GM19043 (cell line): ENCODE data around the gene PHC1.
"Not testable (repeated sequence)": the region's sequence is repeated elsewhere in the genome, so short reads cannot be mapped to it uniquely, and the experiment has no call there.

ENCODE experiments used
- ATAC-seq: cut with Tn5 transposase; IDR thresholded peaks from one replicate; pipeline ENCODE4 v1.9.1; 2021; ENCODE audit warnings: low read depth; ENCODE audit not compliant: unreplicated experiment

Gene PHC1

GRCh38 chr12:8914033-8914715 lies at the start of gene PHC1:
Gene PHC1, plus strand, starts transcription at chr12:8914509. Its CDS starts 3,169 bp downstream, at chr12:8917678.
- ATAC-seq: peak; percentile 59

DNA sequence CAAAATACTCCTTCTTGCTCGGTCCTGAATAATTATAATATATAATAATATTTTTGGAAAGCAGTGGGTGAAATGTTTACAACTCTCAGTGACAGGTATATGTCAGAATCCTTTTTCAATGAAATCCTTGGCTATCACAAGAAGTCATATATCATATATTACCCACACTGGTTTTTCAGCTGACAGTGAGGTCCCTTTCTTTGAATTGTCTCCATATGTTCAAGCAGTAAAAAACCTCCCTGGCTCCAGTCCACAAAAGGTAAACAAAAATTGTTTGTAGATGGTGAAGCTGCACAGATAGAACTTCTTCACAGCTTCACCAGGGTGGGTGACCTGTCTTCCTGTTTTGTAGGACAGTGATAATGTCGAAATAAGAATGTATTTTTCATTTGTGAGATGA lies 47.9 kb upstream of the PHC1 start:
- ATAC-seq: no peak

DNA sequence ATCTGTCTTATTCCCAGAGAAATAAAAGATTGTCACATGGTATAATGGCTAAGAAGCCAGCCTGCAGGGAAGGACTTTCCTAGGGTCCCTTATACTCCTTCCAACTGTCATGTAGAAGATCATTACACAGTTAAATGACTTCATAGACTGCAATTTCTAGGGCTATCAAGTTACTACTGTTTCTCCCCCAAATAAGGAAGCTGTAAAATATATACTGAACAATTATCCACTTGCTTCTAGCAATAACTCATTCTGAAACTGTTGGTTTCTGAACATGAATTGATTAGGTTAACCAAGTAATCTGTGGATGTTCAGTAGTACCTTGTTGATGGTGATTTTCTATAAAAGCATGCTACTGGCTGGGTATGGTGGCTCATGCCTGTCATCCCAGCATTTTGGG lies 47.3 kb upstream of the PHC1 start:
- no peak for ATAC-seq

GRCh38 chr12:8867786-8868185 lies 46.5 kb upstream of the PHC1 start:
- no peak for ATAC-seq

DNA sequence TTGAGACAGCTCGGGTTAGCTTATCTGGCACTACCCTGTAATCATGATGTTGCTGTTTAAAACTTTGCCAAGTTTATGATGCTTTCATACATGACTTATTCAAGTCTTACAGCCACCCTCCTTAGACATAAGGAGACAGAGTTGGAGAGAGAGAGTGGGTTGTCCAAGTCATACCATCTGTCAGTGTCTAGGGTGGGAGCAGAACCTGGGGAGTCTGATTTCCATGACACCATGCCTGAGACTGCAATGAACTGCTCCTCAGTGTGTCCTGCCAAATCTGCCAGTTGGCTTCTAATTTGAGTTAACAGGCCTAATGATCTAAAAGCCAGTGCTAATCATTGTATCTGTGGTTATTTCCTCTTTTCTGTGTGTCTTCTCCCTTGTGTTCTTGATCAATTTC lies 43.7 kb upstream of the PHC1 start:
- no peak for ATAC-seq

DNA sequence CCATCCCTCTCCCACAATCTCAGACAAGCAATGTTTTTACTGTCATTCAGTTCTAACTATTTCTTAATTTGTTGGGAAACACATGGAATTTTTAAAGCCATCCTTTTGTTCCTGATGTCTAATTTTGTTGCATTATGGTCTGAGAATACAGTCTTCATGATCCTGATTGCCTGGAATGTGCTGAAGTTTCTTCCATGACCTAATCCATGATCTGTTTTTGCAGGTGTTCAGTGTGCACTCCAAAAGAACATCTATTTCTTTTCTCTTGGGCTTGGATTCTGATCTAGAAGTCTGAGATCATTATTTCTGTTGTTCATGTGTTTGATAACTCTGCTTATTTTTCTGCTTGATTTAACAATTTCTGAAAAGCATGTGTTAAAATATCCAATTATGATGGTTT lies 43.2 kb upstream of the PHC1 start:
- ATAC-seq: no peak

GRCh38 chr12:8876887-8877286 lies 37.4 kb upstream of the PHC1 start:
- ATAC-seq: no peak

GRCh38 chr12:8886502-8887284 lies 27.6 kb upstream of the PHC1 start:
- no peak for ATAC-seq

GRCh38 chr12:8887285-8887715 lies 27.0 kb upstream of the PHC1 start:
- no peak for ATAC-seq

DNA sequence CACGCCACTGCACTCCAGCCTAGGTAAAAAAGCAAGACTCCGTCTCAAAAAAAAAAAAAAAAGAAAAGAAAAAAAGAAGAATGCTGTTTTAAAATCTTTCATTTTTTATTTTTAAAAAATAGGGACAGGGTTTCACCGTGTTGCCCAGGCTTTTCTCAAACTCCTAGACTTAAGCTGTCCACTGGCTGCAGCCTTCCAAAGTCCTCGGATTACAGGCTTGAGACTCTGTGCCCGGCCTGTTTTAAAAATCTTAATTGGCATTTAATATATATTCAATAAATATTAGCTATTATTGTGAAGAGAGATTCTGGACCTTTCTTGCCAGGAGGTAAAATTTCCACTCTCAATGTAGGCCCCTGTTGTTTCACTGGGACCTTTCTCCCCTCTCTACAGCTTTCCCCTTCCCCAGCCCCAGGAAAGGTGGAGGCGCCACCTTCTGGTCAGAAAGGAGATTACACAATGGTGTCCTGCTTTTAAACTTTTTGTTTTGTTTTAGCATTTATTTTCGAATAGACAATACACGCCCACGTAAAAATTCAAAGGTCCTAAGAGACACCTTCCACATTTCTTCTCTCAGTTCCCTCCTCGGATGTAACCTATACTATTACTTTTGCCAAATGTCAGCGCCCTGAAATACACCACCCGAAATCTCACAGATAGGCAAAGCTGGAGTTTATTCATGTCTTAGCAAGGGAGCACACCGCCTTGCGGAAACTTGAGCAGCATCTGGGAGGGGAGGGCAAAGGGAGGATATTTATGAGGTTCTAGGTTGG lies 23.8 kb upstream of the PHC1 start:
- no peak for ATAC-seq

GRCh38 chr12:8891976-8892375 lies 22.3 kb upstream of the PHC1 start:
- ATAC-seq: no peak

- ATAC-seq: no peak
Measured at GRCh38 chr12:8894378-8894777, 19.9 kb upstream of the PHC1 start.

GRCh38 chr12:8894986-8895385 lies 19.3 kb upstream of the PHC1 start:
- no peak for ATAC-seq

DNA sequence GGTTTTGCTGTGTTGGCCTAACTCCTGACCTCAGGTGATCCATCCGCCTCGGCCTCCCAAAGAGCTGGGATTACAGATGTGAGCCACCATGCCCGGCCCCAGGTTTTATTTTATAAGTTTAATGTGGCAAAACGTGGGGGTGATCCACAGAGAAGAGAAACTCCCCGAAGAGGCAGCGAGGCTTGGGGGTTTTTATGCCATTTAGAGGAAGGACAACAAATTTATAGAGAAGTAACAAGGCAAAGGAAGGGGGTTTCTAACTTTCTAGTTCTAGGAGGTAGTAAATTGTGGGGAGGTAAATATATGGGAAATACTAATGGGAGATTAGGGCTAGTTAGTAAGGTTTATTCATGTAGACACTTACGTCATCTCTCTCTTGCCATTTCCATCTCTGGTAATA lies 17.2 kb upstream of the PHC1 start:
- no peak for ATAC-seq

DNA sequence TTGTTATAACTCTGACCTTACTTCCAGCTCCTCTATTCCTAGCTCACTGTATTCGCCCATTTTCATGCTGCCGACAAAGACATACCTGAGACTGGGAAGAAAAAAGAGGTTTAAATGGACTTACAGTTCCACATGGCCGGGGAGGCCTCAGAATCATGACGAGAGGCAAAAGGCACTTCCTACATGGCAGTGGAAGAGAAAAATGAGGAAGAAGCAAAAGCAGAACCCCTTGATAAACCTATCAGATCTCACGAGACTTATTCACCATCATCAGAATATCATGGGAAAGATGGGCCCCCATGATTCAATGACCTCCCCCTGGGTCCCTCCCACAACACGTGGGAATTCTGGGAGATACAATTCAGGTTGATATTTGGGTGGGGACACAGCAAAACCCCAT lies 14.5 kb upstream of the PHC1 start:
- ATAC-seq: no peak

- ATAC-seq: not testable (repeated sequence)
Measured at GRCh38 chr12:8902703-8903102, 11.6 kb upstream of the PHC1 start.

DNA sequence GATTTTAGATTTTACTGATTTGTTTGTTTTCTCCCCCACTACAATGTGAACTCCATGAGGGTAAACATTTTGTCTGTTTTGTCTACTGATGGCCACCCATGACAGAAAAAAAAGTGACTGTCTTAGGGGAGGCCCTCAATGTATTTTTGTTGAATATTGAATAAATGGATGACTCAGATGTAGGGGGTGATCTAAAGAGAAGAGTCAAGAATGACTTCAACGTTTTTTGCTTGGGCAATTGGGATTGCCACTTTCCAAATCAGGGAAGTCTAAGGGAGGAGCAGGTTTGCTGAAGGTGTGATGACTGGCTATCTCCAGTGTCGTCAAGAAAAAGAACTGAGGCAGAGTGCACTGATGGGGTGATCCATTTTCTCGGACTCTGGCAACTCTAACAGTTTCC lies 10.7 kb upstream of the PHC1 start:
- ATAC-seq: no peak

DNA sequence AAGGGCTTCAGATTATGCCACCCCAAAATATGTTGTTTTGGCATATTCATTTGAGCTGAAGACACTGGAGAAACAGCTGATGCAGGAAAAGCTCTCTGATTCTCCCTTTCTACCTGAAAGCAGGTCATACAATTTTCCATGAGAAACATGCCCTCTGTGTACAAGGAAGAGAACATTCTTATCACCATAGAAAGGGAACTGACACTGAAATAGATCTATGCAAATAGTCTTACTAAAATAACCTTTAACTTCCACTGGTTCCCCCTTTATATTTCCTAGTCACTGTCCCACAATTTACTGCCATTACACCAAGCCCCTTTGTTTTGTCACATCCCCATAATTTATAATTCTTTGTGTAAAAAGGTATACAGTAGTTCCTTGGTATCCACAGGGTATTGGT lies 9.6 kb upstream of the PHC1 start:
- no peak for ATAC-seq

GRCh38 chr12:8905546-8905945 lies 8.8 kb upstream of the PHC1 start:
- ATAC-seq: no peak

DNA sequence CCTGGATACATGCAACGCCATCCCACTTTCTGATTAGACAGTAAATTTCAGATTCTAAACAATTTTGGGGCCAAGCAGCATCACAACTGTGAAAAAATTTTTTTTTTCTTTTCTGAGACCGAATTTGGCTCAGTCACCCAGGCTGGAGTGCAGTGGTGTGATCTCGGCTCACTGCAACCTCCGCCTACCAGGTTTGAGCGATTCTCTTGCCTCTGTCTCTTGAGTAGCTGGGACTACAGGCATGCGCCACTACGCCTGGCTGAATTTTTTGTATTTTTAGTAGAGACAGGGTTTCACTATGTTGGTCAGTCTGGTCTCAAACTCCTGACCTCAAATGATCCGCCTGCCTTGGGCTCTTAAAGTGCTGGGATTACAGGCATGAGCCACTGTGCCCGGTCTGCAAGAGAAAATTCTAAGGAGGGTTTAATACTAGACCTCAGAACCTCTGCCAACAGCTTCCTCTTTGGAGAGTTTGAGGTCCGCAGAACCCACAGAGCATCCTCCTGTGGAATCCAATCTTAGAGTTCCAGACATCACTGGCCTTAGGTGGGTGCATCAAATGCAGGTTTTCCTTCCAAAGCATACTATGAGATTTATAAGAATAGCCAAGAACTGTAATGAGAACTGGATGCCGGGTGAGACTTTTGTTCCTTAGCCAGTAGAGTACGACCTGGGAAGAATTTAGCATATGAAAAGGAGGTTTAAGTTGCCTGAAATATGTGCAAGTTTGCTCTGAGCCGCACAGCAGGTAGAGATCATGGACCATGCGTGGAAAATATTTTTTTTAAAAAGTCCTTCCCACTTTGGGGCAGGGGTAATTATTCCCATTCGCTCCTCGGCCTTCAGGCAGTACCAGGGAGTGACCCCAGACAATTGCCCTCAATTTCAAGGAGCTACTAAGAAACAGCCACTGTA lies 7.8 kb upstream of the PHC1 start:
- ATAC-seq: no peak
